Measurements from ENCODE around the gene AP3D1. TPM values are rescaled to one million over a fixed set of nuclear protein-coding genes. Genes with fewer than 3 reads are reported as not detected.
A peak's percentile ranks its signal among the peaks of the same experiment; 100 is the strongest.
"Not testable (repeated sequence)": the region's sequence is repeated elsewhere in the genome, so short reads cannot be mapped to it uniquely, and the experiment has no call there.

AP3D1 gene
- polyA plus RNA-seq, 1 donor: 110 TPM

GRCh38 chr19:2129022-2129421, 22.3 kb downstream of the AP3D1 start:
- no peak for DNase-seq

GRCh38 chr19:2128252-2128651, 23.1 kb downstream of the AP3D1 start:
- not testable (repeated sequence) for DNase-seq

- no peak for DNase-seq
Measured at GRCh38 chr19:2127758-2128157, 23.6 kb downstream of the AP3D1 start.

- no peak for DNase-seq
Measured at GRCh38 chr19:2126879-2127518, 24.4 kb downstream of the AP3D1 start.

- DNase-seq: no peak
Measured at GRCh38 chr19:2123682-2124387, 27.5 kb downstream of the AP3D1 start.

- DNase-seq: no peak
Measured at GRCh38 chr19:2122982-2123381, 28.4 kb downstream of the AP3D1 start.

GRCh38 chr19:2122251-2122650, 29.1 kb downstream of the AP3D1 start:
- no peak for DNase-seq

GRCh38 chr19:2121416-2122051, 29.8 kb downstream of the AP3D1 start:
- no peak for DNase-seq

- no peak for DNase-seq
Measured at GRCh38 chr19:2120821-2121220, 30.5 kb downstream of the AP3D1 start.

- peak; percentile 25 for DNase-seq
Measured at GRCh38 chr19:2119921-2120785, 31.2 kb downstream of the AP3D1 start.

- no peak for DNase-seq
Measured at GRCh38 chr19:2118438-2118837, 32.9 kb downstream of the AP3D1 start.

GRCh38 chr19:2117215-2117960, 34.0 kb downstream of the AP3D1 start:
- DNase-seq: no peak

- no peak for DNase-seq
Measured at GRCh38 chr19:2116507-2116906, 34.9 kb downstream of the AP3D1 start.

- DNase-seq: no peak
Measured at GRCh38 chr19:2115911-2116426, 35.4 kb downstream of the AP3D1 start.

- no peak for DNase-seq
Measured at GRCh38 chr19:2115324-2115723, 36.0 kb downstream of the AP3D1 start.

GRCh38 chr19:2114821-2115220, 36.5 kb downstream of the AP3D1 start:
- no peak for DNase-seq

GRCh38 chr19:2114218-2114617, 37.1 kb downstream of the AP3D1 start:
- no peak for DNase-seq

GRCh38 chr19:2113439-2114211, 37.7 kb downstream of the AP3D1 start:
- no peak for DNase-seq

- DNase-seq: no peak
Measured at GRCh38 chr19:2112516-2113320, 38.6 kb downstream of the AP3D1 start.

GRCh38 chr19:2111886-2112285, 39.5 kb downstream of the AP3D1 start:
- DNase-seq: no peak

All from left kidney (tissue), 2 donors.